Epithelial cell of proximal tubule (primary cell): ENCODE results near the gene KLC1. TPM values are rescaled to one million over a fixed set of nuclear protein-coding genes. Genes with fewer than 3 reads are reported as not detected.

Source experiments
- DNase-seq: peaks from one replicate; pipeline ENCODE4 v3.0.0-alpha.2; 2011; ENCODE audit warnings: low read depth
- H3K4me3 ChIP-seq: 2 replicates; pipeline ENCODE4 v1.5.1; 2011; ENCODE audit warnings: low read depth, mild to moderate bottlenecking, low read length
- total RNA-seq: library from RNA; depleted of rRNA; stranded (reverse); fragments of >200 nt; gene quantifications from 2 replicates; pipeline ENCODE4 v1.2.3, GENCODE V29; 2015
- TF ChIP-seq, protein P1 (sequence below): conservative IDR thresholded peaks from 2 replicates; pipeline ENCODE4 v1.5.1; 2012; ENCODE audit warnings: low read depth, mild to moderate bottlenecking, low read length

The KLC1 gene
- total RNA-seq, 1 donor from 2014 or later = 178 TPM

DNA sequence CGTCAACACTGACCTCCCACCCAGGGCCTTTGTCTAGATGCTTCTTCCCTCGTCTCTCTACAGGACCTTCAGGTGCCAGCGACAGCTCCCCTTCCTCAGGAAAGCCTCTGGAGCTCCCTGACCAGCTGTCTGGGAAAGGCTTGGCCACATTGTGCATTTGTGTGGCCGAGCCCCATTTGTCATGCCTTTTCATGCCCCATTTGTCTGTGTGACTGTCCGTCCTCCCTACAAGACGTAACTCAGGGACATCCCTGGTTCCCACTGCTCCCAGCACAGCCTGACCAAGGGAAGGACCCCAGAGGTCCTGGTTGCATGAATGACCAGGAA lies 110.4 kb downstream of the KLC1 start:
- DNase-seq = no peak
- TF ChIP-seq, protein P1, sequence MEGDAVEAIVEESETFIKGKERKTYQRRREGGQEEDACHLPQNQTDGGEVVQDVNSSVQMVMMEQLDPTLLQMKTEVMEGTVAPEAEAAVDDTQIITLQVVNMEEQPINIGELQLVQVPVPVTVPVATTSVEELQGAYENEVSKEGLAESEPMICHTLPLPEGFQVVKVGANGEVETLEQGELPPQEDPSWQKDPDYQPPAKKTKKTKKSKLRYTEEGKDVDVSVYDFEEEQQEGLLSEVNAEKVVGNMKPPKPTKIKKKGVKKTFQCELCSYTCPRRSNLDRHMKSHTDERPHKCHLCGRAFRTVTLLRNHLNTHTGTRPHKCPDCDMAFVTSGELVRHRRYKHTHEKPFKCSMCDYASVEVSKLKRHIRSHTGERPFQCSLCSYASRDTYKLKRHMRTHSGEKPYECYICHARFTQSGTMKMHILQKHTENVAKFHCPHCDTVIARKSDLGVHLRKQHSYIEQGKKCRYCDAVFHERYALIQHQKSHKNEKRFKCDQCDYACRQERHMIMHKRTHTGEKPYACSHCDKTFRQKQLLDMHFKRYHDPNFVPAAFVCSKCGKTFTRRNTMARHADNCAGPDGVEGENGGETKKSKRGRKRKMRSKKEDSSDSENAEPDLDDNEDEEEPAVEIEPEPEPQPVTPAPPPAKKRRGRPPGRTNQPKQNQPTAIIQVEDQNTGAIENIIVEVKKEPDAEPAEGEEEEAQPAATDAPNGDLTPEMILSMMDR = no peak
- no peak overlapping the region for H3K4me3 ChIP-seq

DNA sequence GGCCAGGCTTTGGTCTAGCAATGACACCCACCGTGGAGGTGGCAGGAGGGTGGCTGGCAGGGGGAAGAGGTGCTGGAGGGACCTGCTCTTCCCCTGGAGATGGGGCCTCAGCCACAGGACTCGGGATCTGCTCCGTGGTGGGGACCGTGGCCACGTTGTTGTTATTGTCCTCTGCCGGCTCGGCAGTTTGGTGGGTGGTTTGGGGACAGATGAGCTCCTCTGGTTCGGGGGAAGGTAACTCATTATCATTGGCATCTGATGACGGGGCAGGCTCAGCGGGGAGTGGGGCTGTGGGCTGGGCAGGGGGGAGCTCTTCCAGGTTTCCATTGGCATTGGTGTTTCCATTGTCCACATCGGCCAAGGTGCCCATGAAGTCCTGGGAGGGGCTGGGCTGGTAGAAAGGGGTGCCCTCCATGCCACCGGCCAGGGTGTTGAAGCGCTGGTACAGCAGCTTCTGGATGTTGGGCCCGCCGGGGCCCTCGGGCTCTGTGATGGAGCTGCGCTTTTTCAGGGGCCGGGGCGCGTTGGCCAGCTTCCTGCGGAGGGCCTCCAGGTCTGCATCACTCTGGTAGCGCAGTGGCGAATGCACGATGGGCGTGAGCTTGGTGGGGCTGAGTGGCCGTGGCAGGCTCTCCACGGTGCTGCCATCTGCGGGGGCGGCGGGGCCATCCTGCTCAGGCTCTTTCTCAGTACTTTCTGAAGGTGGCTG lies 110.9 kb downstream of the KLC1 start:
- DNase-seq = no peak
- TF ChIP-seq, protein P1 = no peak
- H3K4me3 ChIP-seq = no peak overlapping the region

DNA sequence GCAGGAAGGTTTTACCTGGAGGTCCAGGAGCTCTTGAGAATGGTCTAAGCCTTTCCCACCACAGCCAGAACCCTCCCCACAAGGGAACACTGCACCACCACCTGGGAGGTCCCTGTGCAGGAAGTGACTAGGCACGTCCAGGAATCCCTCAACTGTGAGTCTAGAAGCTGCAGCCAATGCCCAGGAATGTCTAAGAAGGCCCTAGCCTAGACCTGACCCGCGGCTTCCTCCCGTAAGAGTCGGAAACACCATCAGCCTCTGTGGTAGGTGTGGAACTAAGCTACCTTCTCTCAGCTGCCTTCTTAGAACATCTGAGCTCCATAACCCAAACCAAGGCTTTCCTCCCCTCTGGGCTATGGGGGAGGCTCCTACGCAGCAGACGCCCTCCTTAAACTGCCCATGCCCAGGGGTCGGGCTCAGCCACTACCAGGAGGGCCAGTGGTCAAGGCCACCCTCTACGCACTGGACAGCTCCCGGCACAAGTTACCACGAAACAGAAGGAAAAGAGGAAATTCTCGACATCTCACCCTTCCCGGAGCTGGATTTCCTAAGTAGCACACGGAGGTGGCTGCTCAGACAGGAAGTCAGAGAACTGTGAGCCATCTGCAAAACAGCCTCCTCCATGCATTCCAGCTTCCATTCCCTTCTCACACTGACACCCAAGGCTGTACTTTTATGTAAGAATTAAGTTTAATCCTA lies 112.1 kb downstream of the KLC1 start:
- H3K4me3 ChIP-seq = no peak overlapping the region
- TF ChIP-seq, protein P1 = no peak
- no peak for DNase-seq

- H3K4me3 ChIP-seq = no peak overlapping the region
- DNase-seq = no peak
- TF ChIP-seq, protein P1 = no peak
Observed at GRCh38 chr14:103741876-103742275, 112.9 kb downstream of the KLC1 start.

- H3K4me3 ChIP-seq = no peak overlapping the region
- TF ChIP-seq, protein P1 = no peak
- no peak for DNase-seq
Observed at GRCh38 chr14:103742499-103743255, 113.7 kb downstream of the KLC1 start.

DNA sequence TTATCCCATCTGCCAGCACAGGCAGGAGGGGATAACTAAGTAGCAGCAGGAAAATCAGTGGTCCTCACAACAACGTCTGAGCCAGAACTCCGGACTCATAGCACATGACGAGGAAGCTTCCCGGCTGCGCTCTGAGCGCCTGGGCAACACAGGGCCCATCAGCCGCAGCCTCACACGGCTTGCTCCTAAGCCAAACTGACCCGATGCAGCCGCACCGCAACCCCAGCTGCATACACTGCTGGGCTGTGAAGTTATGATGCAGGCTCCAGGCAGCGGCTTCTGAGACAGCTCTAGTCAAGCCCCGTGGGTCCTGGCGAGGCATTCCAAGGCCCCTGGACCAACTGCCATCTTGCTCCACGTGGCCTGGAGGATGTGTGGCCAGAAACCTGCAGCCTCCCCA lies 114.7 kb downstream of the KLC1 start:
- H3K4me3 ChIP-seq = no peak overlapping the region
- DNase-seq = no peak
- TF ChIP-seq, protein P1 = no peak
